Activated CD4-positive, alpha-beta T cell treated with anti-CD3 and anti-CD28 coated beads, Interleukin-2, Interleukin-6, amounts not matched to agents 100 ng/mL and 50 ng/mL, durations not matched to agents 16 hours and 8 hours (primary cell): ENCODE results near the gene GPX1.
A peak's percentile ranks its signal among the peaks of the same experiment; 100 is the strongest.
"Not testable (repeated sequence)": the region's sequence is repeated elsewhere in the genome, so short reads cannot be mapped to it uniquely, and the experiment has no call there.

ENCODE experiments used
- DNase-seq: peaks from one replicate; pipeline ENCODE4 v3.0.0-alpha.2; 2020

Gene GPX1

DNA sequence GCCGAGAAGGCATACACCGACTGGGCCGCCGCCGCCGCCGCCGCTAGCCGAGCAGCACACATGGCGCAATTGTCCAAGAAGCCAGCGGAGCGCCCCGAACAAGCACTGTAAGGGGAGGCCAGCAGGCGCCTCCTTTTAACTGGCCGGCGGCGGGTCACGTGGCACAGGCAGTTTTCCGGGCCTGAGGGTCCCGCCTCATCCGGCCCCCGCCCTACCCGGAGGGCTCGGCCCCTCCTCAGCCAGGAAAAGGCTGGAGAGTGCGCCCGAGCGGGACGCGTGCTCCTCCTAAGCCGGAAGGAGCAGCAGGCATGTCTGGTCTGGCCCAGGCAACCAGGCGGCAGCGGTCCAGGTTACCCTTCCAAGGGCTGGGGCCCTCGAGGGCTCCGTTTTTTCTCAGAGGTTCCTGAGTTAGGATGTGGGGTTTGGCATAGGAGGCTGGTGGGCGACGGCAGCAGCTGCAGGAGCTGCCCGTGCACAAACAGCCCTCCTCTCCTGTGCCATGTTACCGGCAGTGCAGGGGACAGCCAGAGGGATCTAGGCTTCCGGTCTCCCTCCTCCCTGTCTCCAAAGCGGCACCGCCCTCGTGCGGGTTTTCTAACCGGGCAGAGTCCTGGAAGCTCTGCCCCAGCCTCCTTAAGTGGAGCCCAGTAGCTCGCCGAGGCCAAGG, at the start of gene GPX1:
Gene GPX1 (minus strand): TSS at position 137 of the 667 bp plus-strand sequence. CDS start 75 bp downstream, at position 62.
- peak; percentile 95 for DNase-seq

DNA sequence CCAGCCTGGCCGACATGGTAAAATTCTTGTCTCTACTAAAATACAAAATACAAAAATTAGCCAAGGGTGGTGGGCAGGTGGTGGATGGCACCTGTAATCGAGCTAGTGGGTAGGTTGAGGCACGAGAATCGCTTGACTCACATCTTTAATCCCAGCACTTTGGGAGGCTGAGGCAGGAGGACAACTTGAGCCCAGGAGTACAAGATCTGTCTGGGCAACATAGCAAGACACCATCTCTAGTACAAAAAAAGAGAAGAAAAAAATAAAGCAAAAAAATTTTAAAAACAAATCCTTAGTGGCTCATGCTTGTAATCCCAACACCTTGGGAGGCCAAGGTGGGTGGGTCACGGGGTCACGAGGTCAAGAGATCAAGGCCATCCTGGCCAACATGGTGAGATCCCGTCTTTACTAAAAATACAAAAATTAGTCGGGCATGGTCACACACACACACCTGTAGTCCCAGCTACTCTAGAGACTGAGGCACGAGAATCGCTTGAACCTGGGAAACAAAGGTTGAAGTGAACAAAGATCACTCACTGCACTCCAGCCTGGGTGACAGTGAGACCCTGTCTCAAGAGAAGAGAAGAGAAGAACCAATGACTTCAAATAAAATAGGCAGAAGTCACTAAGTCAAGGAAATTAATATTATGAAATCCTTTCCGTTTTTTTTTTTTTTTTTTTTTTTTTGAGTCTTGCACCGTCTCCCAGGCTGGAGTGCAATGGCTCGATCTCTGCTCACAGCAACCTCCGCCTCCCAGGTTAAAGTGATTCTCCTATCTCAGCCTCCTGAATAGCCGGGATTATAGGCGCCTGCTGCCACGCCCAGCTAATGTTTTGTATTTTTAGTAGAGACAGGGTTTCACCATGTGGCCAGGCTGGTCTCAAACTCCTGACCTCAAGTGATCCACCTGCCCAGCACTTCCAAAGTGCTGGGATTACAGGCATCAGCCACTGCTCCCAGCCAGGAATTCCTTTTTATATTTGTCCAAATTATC, 48.7 kb upstream of the GPX1 start:
- no peak for DNase-seq

DNA sequence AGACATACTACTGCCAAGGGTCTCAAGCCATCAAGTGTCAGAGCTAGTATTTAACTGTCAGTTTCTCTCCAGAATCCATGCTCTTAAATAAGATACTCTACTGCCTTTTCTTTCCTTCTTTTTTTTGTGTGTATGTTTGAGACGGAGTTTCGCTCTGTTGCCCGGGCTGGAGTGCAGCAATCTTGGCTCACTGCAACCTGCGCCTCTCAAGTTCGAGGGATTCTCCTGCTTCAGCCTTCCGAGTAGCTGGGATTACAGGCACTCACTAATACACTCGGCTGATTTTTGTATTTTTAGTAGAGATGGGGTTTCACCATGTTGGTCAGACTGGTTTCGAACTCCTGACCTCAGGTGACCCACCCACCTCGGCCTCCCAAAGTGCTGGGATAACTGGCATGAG, 47.4 kb upstream of the GPX1 start:
- DNase-seq = not testable (repeated sequence)

DNA sequence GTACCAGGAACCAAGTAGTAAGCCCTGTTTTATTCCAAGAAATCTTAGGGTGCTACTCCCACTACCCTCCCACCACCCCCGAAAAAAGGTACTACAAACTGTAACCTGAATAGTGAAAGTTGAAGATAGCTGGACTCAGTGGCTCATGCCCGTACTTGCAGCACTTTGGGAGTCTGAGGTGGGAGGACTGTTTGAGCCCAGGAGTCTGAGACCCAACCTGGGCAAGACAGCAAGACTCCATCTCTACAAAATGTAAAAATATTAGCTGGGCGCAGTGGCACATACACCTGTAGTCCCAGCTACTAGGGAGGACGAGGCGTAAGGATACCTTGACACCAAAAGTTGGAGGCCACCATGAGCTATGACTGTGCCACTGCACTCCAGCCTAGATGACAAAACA, 45.7 kb upstream of the GPX1 start:
- no peak for DNase-seq

DNA sequence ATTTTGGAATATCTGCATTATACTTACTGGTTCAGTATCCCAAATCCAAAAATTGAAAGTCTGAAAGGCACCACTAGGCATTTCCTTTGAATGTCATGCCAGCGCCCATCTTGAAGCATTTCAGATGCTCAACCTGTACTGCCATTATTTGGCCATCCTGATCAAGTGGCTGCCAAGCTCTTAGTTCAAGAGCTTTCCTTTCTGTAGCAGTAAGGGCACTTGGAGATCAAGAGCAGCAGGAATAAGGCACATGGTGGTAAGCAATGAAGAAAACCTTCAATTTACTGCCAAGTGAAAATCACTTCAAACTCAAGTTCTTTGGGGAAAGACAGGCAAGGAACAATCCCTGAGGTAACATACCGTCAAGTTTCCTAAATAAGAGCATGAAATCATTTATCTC, 43.6 kb upstream of the GPX1 start:
- DNase-seq = no peak

DNA sequence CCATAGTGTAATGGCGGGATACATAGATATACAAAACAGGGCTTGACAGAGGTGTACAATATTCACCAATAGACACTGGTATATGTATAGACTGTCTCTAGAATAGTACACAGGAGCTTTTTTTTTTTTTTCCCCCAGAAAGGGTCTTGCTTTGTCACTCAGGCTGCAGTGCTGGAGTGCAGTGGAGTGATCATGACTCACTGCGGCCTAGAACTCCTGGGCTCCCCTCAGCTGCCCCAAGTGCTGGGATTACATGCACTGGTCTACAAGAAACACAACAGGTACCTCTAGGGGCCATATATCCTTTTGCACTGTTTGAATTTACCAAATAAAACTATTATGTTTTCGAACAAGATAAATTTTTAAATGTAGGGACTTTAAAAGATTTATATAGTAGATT, 41.3 kb upstream of the GPX1 start:
- DNase-seq = no peak

DNA sequence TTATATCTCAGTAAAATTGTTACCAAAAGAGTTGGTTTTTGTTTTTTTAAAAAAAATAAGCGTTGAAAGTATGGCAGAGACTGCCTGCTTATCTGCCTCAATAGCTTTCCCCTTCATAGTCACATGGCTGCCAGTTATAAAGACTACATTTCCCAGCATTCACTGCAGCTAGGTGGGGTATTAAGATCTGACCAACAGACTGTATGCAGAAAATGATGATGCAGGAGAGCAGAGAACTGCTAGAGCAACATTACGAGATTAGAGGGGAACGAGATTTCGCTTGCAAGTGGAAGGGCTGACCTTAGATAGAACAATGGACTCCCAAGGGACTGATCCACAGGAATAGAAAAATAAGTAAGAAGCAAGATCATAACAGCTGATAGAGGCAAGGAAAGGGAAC, 39.3 kb upstream of the GPX1 start:
- DNase-seq = no peak

DNA sequence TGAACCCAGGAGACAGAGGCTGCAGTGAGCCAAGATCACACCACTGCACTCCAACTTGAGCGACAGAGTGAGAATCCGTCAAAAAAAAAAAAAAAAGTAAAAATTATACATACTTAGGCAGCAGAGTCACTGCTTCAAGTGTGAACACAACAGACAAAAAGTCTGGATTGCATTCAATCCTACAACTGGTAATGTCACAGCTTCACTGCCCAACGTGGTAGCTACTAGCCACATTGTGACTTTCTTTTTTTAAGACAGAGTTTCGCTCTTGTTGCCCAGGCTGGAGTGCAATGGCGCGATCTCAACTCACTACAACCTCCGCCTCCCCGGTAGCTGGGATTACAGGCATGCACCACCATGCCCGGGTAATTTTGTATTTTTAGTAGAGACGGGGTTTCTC, 33.2 kb upstream of the GPX1 start:
- DNase-seq = not testable (repeated sequence)

DNA sequence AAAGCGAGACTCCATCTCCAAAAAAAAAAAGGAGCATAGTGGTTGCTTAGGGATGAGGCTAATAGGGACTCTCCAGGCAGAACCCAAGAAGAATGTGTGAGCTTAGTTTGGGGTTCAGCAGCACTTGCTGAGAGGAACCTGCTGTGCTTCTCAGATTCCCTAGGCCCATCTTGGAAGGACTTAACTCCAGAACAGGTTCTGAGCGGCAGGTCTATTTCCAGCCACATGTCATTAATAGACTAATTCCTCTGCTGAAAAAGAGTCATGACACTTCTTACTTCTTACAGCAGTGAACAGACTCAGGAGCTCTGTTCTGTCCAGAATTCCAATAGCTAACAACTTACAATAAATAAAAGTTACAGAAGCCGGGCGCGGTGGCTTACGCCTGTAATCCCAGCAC, 31.1 kb upstream of the GPX1 start:
- DNase-seq = no peak

DNA sequence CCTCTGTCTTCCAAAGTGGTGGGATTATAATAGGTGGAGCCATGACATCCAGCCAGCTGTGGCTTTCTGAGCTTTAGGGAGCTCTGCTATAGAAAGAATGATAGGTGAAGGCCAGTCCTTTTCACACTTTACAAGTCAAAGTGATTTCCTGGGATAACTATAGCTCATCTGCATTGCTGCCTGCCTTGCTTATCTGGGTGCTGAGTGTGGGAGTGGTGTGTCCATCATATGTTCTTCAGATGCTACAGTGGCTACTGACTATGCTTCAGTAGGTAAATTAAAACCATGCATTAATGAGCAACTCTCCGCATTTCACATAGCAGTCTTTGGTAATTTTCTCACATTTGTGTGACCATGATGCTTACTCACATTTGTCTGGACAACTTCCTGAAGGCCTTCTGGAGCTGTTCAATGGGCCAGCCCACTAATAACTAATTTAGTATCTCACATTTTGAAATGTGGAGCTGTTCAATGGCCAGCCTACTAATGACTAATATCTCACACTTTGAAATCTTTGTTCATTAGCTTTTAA, 30.2 kb upstream of the GPX1 start:
- DNase-seq = no peak

DNA sequence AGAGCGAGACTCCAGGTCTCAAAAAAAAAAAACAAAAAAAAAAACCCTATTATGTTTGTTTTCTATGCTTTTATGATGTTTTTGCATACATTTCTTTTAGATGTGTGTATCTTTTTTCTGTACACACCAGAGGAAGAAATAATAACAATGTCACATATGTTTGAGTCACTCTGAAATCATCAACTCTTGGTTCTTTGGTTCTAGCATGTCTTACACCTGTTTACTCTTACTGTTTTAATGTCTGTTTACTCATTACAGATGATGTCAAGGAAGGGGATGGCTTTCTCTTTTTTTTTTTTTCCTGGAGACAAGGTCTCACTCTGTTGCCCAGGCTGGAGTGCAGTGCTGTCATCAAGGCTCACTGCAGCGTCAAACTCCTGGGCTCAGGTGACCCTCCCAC, 29.6 kb upstream of the GPX1 start:
- no peak for DNase-seq

DNA sequence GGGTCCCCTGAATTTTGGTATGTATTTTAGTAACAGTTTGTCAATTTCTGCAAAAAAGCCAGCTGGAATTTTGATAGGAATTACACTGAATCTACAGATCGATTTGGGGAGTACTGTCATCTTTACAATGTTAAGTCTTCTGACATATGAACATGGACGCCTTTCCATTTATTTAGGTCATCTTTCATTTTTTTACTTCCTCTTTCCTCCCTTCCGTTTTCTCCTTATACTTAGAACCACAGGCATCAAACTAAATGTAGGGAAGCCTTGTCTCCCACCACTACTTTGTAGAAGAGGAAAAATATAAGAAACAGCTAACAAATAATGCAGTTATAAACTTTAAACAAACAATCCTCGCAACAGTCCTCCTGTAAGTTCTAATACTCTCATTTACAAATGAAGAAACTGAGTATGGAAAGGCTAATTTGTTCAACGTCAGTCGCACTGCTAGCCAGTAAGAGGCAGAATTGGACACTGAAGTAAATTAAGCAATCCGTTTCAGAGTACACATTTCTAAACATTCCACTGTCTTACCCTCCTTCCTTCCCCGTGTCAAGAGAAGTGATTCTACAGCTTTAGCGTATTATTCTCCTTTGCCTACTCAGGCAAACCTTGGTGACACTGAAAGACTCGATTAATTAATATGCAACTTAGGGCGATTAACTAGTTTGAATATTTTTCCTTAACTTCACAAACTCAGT, 28.1 kb upstream of the GPX1 start:
- DNase-seq = no peak

DNA sequence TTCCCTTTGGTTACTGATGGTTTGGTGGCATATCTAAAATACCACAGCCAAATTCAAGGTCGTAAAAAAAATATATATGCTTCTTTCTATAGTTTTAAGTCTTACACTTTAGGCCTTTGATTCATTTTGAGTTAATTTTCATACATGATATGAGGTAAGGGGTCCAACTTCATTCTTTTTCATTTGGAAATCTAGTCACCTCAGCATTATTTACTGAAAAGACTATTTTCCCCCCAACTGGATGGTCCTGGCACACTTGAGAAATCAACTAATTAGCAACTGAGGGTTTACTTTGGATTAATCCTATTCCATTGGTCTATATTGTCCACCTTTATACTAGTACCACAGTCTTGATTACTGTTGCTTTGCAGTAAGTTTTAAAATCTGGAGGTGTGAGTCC, 27.5 kb upstream of the GPX1 start:
- DNase-seq = no peak

DNA sequence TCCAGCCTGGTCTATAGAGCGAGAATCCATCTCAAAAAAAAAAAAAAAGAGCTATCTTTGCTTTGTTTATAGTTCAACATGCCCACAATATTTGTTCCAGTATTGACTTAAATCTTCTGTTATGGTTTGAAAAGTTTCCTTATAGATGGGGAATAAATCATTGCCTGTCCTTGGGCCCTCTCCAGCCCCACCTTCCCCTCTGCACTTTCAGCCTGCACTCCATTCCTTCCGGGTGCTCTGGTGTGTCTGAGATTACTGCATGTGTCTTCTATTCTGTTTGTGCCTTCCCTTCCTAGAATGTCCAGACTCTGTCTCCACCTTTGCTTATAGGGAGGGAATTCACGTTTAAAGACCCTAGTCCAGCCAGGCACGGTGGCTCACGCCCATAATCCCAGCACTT, 25.2 kb upstream of the GPX1 start:
- no peak for DNase-seq

DNA sequence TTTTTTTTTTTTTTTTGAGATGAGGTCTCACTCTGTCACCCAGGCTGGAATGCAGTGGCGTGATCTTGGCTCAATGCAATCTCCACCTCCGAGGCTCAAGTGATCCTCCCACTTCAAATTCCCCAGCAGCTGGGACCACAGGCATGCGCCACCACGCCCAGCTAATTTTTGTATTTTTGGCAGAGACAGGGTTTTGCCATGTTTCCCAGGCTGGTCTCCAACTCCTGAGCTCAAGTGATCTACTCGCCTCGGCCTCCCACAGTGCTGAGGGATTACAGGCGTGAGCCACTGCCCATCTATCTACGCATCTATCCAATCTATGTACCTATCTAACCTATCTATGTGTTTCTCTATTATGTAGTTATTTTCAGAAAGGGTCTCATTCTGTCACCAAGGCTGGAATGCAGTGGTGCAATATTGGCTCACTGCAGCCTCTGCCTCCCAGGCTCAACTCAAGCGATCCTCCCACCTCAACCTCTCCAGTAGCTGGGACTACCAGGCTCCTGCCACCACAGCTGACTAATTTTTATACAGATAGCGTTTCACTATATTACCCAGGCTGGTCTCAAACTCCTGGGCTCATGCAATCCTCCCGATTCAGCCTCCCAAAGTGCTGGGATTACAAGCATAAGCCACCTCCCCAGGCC, 20.2 kb upstream of the GPX1 start:
- DNase-seq = no peak

DNA sequence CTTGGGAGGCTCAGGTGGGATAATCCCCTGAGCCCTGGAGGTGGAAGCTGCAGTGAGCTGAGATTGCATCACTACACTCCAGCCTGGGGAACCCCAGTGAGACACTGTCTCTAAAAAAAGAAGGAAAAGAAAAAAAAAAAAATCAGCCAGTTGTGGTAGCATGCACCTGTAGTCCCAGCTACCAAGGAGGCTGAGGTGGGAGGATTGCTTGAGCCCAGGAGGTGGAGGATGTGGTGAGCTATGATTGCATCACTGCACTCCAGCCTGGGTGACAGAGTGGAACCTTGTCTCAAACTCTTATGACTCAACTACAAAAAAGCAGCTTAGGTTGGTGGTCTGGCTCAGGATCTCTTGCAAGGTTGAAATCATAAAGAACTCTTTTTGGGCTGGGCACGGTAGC, 19.3 kb upstream of the GPX1 start:
- peak; percentile 72 for DNase-seq

DNA sequence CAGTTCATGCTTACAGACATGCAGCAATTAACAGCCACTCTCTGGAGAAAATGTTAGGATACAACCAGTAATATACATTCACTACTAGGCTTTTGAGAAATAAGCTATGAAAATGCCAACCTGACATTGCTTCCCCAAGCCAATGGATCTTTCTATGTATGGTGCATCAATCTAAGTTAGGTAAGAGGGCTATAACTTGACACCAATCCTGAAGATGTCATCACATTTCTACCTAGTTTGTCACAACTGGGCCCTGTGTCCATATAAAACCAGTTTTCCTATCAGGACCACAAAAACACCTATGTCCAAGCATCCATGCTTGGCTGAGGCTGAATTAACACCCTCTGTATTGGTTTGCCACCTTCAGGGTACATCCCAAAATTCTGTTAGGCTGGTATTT, 13.8 kb upstream of the GPX1 start:
- DNase-seq = no peak

DNA sequence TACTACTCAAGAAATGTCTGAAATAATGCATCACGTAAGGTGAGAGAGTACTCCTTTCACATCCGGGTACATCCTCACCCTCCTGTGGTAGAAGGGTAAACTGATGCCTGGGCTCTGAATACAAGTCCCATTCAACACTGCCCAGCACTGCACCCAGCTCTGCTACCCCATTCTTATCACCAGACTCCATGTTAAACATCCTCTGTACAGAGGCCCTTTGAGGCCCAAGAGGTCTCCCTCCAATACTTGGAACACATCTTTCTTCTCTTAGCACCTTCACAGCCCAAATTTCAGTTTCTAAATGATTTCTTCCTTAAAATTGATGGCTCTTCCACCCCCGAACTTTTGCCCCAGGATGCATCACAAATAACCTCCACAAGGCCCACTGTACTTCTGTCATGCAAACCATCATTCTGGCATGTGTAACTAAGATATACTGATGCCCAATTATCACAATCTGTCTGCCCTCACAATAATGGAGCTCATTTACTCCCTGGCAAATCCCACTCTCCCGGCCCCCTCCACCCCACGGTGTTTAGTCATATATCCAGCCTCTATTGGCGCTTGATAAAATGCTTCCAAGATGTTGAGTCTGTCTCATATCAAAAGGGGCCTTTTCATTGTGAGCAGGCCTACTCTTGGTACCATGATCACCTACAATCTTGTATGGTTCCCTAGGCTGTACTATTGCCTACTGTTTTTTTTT, 12.6 kb upstream of the GPX1 start:
- DNase-seq = no peak

DNA sequence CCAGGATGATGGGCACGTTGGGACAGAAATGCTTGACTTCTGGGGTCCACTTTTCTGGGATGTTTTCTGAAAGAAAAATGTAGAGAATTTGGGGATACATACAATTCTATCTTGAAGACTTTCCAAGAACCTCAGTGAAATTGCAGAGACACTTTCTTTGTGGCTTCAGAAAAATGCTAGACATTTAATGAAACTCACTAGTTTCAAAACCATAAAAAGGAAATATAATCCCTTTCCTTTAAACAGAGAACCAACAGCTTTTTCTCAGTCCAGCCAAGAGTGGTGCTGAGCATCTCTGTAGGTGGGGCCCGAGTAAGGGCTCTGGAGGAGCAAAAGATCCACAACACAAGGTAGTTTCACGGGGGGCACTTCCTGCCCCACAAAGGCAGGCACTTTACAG, 4.4 kb upstream of the GPX1 start:
- DNase-seq = no peak

DNA sequence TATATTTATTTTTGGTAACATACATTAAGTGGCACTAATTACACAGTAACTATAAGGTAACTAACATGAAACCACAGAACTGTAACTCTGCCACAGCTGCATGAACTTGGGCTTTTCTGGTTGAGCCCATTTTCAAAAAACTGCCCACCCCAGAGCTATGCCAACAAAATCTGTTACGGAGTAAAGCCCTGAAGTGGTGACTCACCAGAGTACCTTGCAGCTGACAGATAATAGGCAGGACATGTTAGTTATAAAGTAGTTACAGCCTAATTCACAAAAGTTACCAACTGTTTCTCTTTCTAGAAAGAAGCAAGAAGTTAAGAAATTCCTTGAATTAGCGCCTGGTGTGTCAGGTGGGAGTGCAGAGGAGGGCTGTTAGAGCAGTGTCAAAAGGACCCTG, 1.5 kb upstream of the GPX1 start:
- no peak for DNase-seq

DNA sequence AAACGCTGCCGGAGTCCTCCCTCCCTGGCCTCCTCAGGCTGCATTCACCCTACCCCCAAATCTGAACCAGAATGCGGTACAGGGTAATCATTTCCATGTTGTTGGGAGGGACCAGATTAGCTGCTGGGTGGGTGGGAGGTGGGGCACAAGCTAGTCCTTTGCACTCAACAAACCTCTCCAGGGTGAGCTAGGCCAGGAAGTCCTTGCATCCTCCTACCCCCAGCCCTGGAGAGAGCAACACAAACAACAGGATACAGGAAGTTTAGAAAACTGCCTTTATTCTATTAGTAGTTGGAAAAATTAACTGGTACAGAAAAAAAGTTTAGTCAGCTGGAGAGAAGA, 702 bp upstream of the GPX1 start:
- no peak for DNase-seq
